ENCODE results near the gene CES1. TPM values are rescaled to one million over a fixed set of nuclear protein-coding genes. Genes with fewer than 3 reads are reported as not detected.
A peak's percentile ranks its signal among the peaks of the same experiment; 100 is the strongest.
"Not testable (repeated sequence)": the region's sequence is repeated elsewhere in the genome, so short reads cannot be mapped to it uniquely, and the experiment has no call there.

The CES1 gene
- total RNA-seq, 1 experiment from 2014 or later, result not detected

- H3K27ac ChIP-seq, result no peak overlapping the region
- DNase-seq, result no peak
- H3K36me3 ChIP-seq, result no peaks in the 10 kb centered on the region
- H3K27me3 ChIP-seq, result peaks cover 30% of the 10 kb centered on the region
- no peak overlapping the region for H3K4me3 ChIP-seq
- no peaks in the 10 kb centered on the region for H3K9me3 ChIP-seq (replicated peaks)
- no peaks in the 10 kb centered on the region for H3K4me1 ChIP-seq
Measured at GRCh38 chr16:55843105-55843395, 10.2 kb upstream of the CES1 start.

- Histone ChIP-seq H3K9me3 (replicated peaks) (no peaks in the 10 kb centered on the region), H3K4me1 (no peaks in the 10 kb centered on the region), H3K27ac (no peak overlapping the region), H3K27me3 (peaks cover 27% of the 10 kb centered on the region), H3K4me3 (no peak overlapping the region), H3K36me3 (no peaks in the 10 kb centered on the region)
- peak; percentile 18 to 73 for DNase-seq
Measured at GRCh38 chr16:55842369-55843104, 9.6 kb upstream of the CES1 start.

- Histone ChIP-seq H3K27me3 (no peaks in the 10 kb centered on the region; the same call in 1 of the 2 replicates), H3K27ac (no peak overlapping the region), H3K36me3 (no peaks in the 10 kb centered on the region), H3K9me3 (replicated peaks) (no peaks in the 10 kb centered on the region), H3K4me1 (no peaks in the 10 kb centered on the region), H3K4me3 (no peak overlapping the region)
- no peak for DNase-seq
Measured at GRCh38 chr16:55839115-55839514, 6.2 kb upstream of the CES1 start.

- no peaks in the 10 kb centered on the region for H3K9me3 ChIP-seq (replicated peaks)
- H3K27me3 ChIP-seq, result no peaks in the 10 kb centered on the region
- H3K4me3 ChIP-seq, result no peak overlapping the region
- no peak for DNase-seq
- H3K4me1 ChIP-seq, result no peaks in the 10 kb centered on the region
- no peaks in the 10 kb centered on the region for H3K36me3 ChIP-seq
- H3K27ac ChIP-seq, result no peak overlapping the region
Measured at GRCh38 chr16:55836158-55836611, 3.3 kb upstream of the CES1 start.

GRCh38 chr16:55835581-55835980 lies 2.7 kb upstream of the CES1 start:
- Histone ChIP-seq H3K4me3 (no peak overlapping the region), H3K36me3 (no peaks in the 10 kb centered on the region), H3K4me1 (no peaks in the 10 kb centered on the region), H3K27ac (no peak overlapping the region), H3K27me3 (no peaks in the 10 kb centered on the region), H3K9me3 (replicated peaks) (no peaks in the 10 kb centered on the region)
- DNase-seq, result no peak

GRCh38 chr16:55835173-55835572 lies 2.3 kb upstream of the CES1 start:
- H3K36me3 ChIP-seq; H3K27ac ChIP-seq; H3K4me1 ChIP-seq; DNase-seq; H3K27me3 ChIP-seq; H3K9me3 ChIP-seq (replicated peaks); H3K4me3 ChIP-seq: not testable (repeated sequence)

- Histone ChIP-seq H3K27me3 (peaks cover 1% of the 10 kb centered on the region; the same call in 1 of the 2 replicates), H3K36me3 (no peaks in the 10 kb centered on the region), H3K27ac (no peak overlapping the region), H3K9me3 (replicated peaks) (no peaks in the 10 kb centered on the region), H3K4me1 (no peaks in the 10 kb centered on the region), H3K4me3 (no peak overlapping the region)
- DNase-seq, result no peak
Measured at GRCh38 chr16:55834049-55834448, 1.2 kb upstream of the CES1 start.

GRCh38 chr16:55832425-55832772 lies 497 bp downstream of the CES1 start:
- no peak overlapping the region for H3K27ac ChIP-seq
- peaks cover 15% of the 10 kb centered on the region; the same call in 1 of the 2 replicates for H3K27me3 ChIP-seq
- no peak for DNase-seq
- H3K9me3 ChIP-seq (replicated peaks), result no peaks in the 10 kb centered on the region
- no peak overlapping the region for H3K4me3 ChIP-seq
- H3K4me1 ChIP-seq, result no peaks in the 10 kb centered on the region
- no peaks in the 10 kb centered on the region for H3K36me3 ChIP-seq

GRCh38 chr16:55830658-55831294 lies 2.1 kb downstream of the CES1 start:
- Histone ChIP-seq H3K27me3 (peaks cover 20% of the 10 kb centered on the region; the same call in 1 of the 2 replicates), H3K27ac (no peak overlapping the region), H3K9me3 (replicated peaks) (no peaks in the 10 kb centered on the region), H3K4me1 (no peaks in the 10 kb centered on the region), H3K4me3 (no peak overlapping the region), H3K36me3 (no peaks in the 10 kb centered on the region)
- no peak for DNase-seq

GRCh38 chr16:55829232-55829631 lies 3.7 kb downstream of the CES1 start:
- H3K4me3 ChIP-seq; H3K36me3 ChIP-seq; H3K4me1 ChIP-seq; H3K27ac ChIP-seq; DNase-seq; H3K9me3 ChIP-seq (replicated peaks): not testable (repeated sequence)
- peaks cover 29% of the 10 kb centered on the region for H3K27me3 ChIP-seq

GRCh38 chr16:55828680-55829079 lies 4.2 kb downstream of the CES1 start:
- Histone ChIP-seq H3K27ac (no peak overlapping the region), H3K27me3 (peaks cover 29% of the 10 kb centered on the region), H3K4me1 (no peaks in the 10 kb centered on the region), H3K9me3 (replicated peaks) (no peaks in the 10 kb centered on the region), H3K36me3 (no peaks in the 10 kb centered on the region), H3K4me3 (no peak overlapping the region)
- no peak for DNase-seq

- H3K27me3 ChIP-seq, result peaks cover 29% of the 10 kb centered on the region
- H3K9me3 ChIP-seq (replicated peaks), result no peaks in the 10 kb centered on the region
- no peak for DNase-seq
- H3K4me3 ChIP-seq, result no peak overlapping the region
- H3K27ac ChIP-seq, result no peak overlapping the region
- no peaks in the 10 kb centered on the region for H3K36me3 ChIP-seq
- H3K4me1 ChIP-seq, result no peaks in the 10 kb centered on the region
Measured at GRCh38 chr16:55825115-55825728, 7.7 kb downstream of the CES1 start.

- Histone ChIP-seq H3K4me1 (no peaks in the 10 kb centered on the region), H3K9me3 (replicated peaks) (no peaks in the 10 kb centered on the region), H3K36me3 (no peaks in the 10 kb centered on the region), H3K27me3 (peaks cover 29% of the 10 kb centered on the region), H3K27ac (no peak overlapping the region), H3K4me3 (no peak overlapping the region)
- no peak for DNase-seq
Measured at GRCh38 chr16:55824473-55825000, 8.4 kb downstream of the CES1 start.

GRCh38 chr16:55822280-55822810 lies 10.6 kb downstream of the CES1 start:
- H3K27ac ChIP-seq, result no peak overlapping the region
- DNase-seq, result no peak
- no peaks in the 10 kb centered on the region for H3K36me3 ChIP-seq
- no peaks in the 10 kb centered on the region; the same call in 1 of the 2 replicates for H3K9me3 ChIP-seq (replicated peaks)
- H3K27me3 ChIP-seq, result peaks cover 18% of the 10 kb centered on the region
- H3K4me1 ChIP-seq, result no peaks in the 10 kb centered on the region
- H3K4me3 ChIP-seq, result no peak overlapping the region

- H3K9me3 ChIP-seq (replicated peaks), result no peaks in the 10 kb centered on the region; the same call in 1 of the 2 replicates
- DNase-seq, result no peak
- peaks cover 17% of the 10 kb centered on the region for H3K27me3 ChIP-seq
- H3K27ac ChIP-seq, result no peak overlapping the region
- no peaks in the 10 kb centered on the region for H3K4me1 ChIP-seq
- no peak overlapping the region for H3K4me3 ChIP-seq
- H3K36me3 ChIP-seq, result no peaks in the 10 kb centered on the region
Measured at GRCh38 chr16:55821210-55821609, 11.7 kb downstream of the CES1 start.
